Stimulated activated CD4-positive, alpha-beta T cell treated with anti-CD3 and anti-CD28 coated beads, Interleukin-12 subunit alpha, Interleukin-12 subunit beta, amount 100 ng/mL, for 4 hours (primary cell): ENCODE measurements around the gene LGALS4.
"Not testable (repeated sequence)": the region's sequence is repeated elsewhere in the genome, so short reads cannot be mapped to it uniquely, and the experiment has no call there.

ENCODE experiments used
- DNase-seq: peaks from one replicate; pipeline ENCODE4 v3.0.0-alpha.2; 2020

The LGALS4 gene

GRCh38 chr19:38812841-38813320, at the start of gene LGALS4:
Gene LGALS4, minus strand, starts transcription at chr19:38812945. Its CDS starts 59 bp downstream, at chr19:38812886.
- DNase-seq = no peak

- DNase-seq = no peak
These were observed 48.6 kb upstream of the LGALS4 start for GRCh38 chr19:38861368-38861767.

- not testable (repeated sequence) for DNase-seq
These were observed 47.0 kb upstream of the LGALS4 start for GRCh38 chr19:38859631-38860204.

DNA sequence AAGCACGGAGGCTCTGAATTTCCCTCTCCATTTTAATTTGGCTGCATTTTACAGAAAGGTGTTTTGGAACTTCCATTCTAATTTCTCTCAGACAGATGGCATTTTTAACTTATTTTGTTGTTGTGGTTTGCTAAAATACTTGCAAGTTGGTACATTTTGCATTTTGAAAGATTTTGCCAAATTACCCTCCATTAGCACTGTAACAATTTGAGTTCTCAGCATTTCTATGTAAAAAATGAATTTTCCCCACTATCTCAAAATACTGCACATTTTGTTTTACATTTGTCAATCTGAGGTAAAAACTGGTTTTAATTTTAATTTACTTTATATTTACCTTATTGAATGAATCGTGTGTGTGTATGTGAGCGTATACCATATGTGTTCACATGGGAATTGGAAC, 44.1 kb upstream of the LGALS4 start:
- DNase-seq = no peak

- DNase-seq = not testable (repeated sequence)
These were observed 43.0 kb upstream of the LGALS4 start for GRCh38 chr19:38855751-38856150.

- not testable (repeated sequence) for DNase-seq
These were observed 42.2 kb upstream of the LGALS4 start for GRCh38 chr19:38854961-38855360.

GRCh38 chr19:38853214-38853613, 40.5 kb upstream of the LGALS4 start:
- no peak for DNase-seq

DNA sequence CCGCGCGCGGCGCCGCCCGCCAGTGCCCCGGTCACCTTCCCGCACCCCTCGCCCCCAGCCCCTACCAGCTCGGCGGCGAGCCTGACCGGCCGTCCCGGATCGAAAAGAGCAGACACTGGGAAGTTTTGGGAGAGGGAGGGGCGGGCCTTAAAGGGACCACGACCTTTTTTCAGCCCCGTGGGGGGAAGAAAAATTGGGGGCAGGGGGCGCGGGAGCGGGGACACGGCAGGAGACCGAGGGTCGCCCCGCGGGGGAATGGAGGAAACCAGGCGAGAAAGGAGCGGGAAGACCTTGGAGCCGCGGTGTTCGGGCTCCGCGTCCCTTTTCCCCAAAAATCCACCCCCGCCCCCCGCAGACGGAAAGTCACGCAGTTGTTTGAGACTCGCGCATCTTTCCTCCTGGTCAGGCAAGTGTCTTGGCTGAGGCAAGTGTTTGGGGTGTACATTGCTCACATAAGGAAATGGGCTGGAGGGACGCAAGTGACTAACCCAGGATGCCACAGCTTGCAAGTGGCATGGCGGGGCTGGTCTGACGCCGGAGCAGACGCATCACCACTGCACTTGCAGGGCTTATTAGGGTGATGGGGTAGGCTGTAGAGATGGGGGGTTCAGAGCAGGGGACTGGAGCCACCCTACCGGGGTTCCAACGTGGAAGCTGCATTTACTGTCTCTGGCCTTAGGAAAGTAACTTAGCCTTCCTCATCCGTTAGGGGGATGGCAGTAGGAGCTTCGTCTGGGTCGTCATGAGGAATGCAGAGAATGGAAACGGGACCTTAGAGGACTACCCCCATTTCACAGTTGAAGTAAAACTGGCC, 39.7 kb upstream of the LGALS4 start:
- DNase-seq = peak; percentile 44

GRCh38 chr19:38851622-38852230, 39.0 kb upstream of the LGALS4 start:
- DNase-seq = peak; percentile 91

- peak; percentile 41 for DNase-seq
These were observed 38.4 kb upstream of the LGALS4 start for GRCh38 chr19:38850976-38851621.

- peak; percentile 95 for DNase-seq
These were observed 37.8 kb upstream of the LGALS4 start for GRCh38 chr19:38850436-38850975.

- peak; percentile 98 for DNase-seq
These were observed 37.2 kb upstream of the LGALS4 start, which contains the start of gene HNRNPL for GRCh38 chr19:38849860-38850435. Gene HNRNPL, minus strand, starts transcription at chr19:38849986. Its CDS starts 20 bp downstream, at chr19:38849966.

DNA sequence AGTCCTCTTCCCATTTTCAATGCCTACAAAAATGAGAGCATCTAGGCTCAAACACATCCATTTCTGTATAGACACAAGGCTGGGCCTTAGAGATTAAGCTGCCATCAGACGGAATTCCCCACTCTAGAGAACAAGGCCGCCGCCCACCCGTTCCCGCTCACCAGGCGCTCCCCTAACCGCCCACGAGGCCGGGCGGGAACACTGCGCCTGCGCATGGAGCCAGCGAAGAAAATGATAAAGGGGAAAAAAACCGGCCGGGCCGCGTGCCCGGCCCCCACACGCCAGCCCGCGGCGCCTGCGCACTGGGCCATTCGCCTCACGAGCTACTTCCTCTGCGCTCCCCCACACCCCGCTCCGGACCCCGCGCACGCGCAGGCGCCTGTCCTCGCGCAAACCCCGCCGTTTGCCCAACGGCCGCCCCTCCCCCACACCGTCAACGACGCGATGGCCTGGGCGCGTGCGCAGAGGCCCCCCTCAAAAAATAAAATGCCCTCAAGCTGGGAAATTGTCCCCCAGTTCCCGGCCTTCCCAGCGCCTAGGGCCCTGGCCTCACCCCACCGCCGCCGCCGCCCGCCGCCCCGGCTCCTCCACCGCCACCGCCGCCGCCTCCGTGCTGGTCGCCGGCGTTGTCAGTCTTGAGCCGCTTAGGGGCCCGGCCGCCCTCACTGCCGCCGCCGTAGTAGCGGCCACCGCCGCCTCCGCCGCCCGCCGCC, 36.6 kb upstream of the LGALS4 start:
- peak; percentile 99 for DNase-seq

GRCh38 chr19:38848299-38849146, 35.8 kb upstream of the LGALS4 start:
- no peak for DNase-seq

DNA sequence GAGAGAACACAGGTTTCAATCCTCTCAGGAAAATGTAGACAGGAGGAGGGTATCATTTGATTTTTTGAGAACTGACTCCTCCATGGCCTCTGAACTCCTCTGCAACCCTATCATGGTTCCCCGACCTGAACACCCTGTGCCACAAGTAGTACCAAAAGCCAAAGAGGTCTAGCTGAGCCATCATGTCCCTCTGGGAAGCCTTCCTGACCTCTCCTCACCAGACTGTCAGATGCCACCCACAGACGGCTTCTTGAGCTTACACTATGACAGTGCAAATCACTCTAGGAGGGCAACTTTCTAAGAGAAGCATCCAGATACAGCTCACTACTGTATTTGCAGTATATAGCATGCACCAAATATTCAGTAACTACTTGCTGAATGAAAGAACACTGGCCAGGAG, 33.4 kb upstream of the LGALS4 start:
- DNase-seq = no peak

DNA sequence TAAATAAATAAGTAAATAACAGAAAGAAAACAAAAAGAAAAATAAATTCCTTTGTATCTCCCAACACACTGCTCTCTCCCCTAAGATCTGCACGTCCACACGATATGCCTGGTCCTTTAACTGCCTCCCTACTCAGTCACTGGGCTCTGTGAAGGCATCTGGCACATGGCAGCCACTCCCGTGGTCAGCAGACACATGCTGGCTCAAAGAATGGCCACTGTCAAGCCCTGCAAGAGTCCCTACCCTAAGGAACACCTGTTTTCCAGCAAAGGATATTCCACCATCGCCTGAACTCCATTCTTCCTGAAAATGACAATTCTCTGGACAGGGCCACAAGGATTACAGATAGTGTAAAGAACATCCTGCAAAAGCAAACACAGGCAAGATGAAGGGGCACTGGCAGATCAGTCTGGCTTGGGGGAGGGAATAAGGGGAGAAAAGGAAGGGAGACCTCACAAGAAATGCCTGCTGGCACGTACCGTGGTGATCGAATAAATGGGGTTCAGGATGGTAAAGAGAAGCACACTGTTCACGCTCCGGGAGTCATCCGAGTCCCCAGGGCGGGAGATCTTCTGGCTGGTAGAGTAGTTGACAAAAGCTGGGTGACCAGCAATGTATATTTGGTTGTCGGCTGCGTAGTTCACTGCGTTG, 32.8 kb upstream of the LGALS4 start:
- no peak for DNase-seq

GRCh38 chr19:38844093-38844686, 31.4 kb upstream of the LGALS4 start:
- no peak for DNase-seq

DNA sequence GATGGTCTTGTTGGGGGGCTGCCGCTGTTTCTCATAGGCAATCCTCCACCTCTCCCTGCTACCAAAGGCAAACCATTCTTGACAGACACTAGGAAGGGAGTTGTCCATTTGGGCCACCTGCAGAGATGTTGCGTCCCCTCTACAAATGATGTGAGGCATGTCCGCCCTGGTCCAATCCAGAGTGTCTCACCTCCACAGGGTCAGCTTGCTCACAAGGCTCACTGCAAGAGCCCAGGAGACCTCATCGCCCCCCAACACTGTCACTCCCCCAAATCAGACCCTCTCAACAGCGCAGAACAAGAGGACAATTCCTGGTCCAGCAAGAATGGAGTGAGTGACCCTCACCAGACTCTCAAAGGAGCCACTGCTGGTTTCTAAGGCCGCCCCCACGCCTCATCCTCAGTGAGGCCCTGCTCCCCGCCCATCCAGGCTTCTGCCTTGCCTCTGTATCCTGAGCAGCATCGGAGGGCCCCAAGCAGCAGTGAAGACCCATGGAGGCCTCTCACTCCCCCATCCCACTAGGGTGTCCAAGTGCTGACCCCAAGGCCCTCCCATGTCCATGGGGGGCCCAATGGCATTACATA, 30.5 kb upstream of the LGALS4 start:
- DNase-seq = no peak

- peak; percentile 25 for DNase-seq
These were observed 29.9 kb upstream of the LGALS4 start for GRCh38 chr19:38842439-38843174.
